Lung (tissue), 12 donors: ENCODE measurements around the gene MYO5C. TPM values are rescaled to one million over a fixed set of nuclear protein-coding genes. Genes with fewer than 3 reads are reported as not detected.

Experiments
- ATAC-seq: fragments of 200-7000 bp; cut with Tn5 transposase; one replicate; pipeline ENCODE4 v1.9.1; 2020; ENCODE audit warnings: moderate number of reproducible peaks; ENCODE audit not compliant: insufficient read depth, low FRiP score
- DNase-seq, 3 donors: peaks; one replicate each; pipeline ENCODE4 v3.0.0-alpha.2; 2013 to 2017
- H3K27ac ChIP-seq, 2 donors: one replicate each; pipeline ENCODE4 v1.5.1; 2013; ENCODE audit warnings: mild to moderate bottlenecking in 2 of 2, moderate library complexity in 2 of 2, control low read depth in 1 of 2, inconsistent platforms in 1 of 2, low read depth in 1 of 2, low read length in 1 of 2
- H3K27me3 ChIP-seq, 3 donors: one replicate each; pipeline ENCODE4 v1.5.1; 2013; ENCODE audit warnings: low read length in 2 of 3; ENCODE audit not compliant: control insufficient read depth in 3 of 3, insufficient read depth in 3 of 3
- H3K36me3 ChIP-seq, 4 donors: one replicate each; pipeline ENCODE4 v1.5.1; 2013; ENCODE audit warnings: low read length in 4 of 4, mild to moderate bottlenecking in 1 of 4, moderate library complexity in 1 of 4; ENCODE audit not compliant: control insufficient read depth in 4 of 4, insufficient read depth in 4 of 4
- H3K4me1 ChIP-seq, 5 donors: one replicate each; pipeline ENCODE4 v1.5.1; 2013; ENCODE audit warnings: low read length in 5 of 5, mild to moderate bottlenecking in 2 of 5, moderate library complexity in 1 of 5; ENCODE audit not compliant: control insufficient read depth in 5 of 5, insufficient read depth in 5 of 5
- H3K4me3 ChIP-seq: one replicate; pipeline ENCODE4 v1.5.1; 2013; ENCODE audit warnings: mild to moderate bottlenecking, control low read depth, moderate library complexity
- H3K9ac ChIP-seq, 2 donors: one replicate each; pipeline ENCODE4 v1.5.1; 2013; ENCODE audit warnings: low read length in 2 of 2, control low read depth in 1 of 2; ENCODE audit not compliant: insufficient read depth in 1 of 2
- H3K9me3 ChIP-seq, 4 donors: one replicate each; pipeline ENCODE4 v1.5.1; 2013; ENCODE audit warnings: low read length in 3 of 4, mild to moderate bottlenecking in 1 of 4, moderate library complexity in 1 of 4; ENCODE audit not compliant: control insufficient read depth in 4 of 4, insufficient read depth in 3 of 4
- WGBS, 2 donors: extraction: QIAGEN DNeasy Blood & Tissue Kit; methylation state at CpG; one replicate each; pipeline ENCODE4 v1.1.7; 2013; 5-methylcytosine and 5-hydroxymethylcytosine counted together
- polyA plus RNA-seq, 2 donors: library from polyadenylated mRNA; stranded (reverse); fragments of 200-250 nt; gene quantifications; one replicate each; pipeline ENCODE4 v1.2.1, GENCODE V29; 2013
- total RNA-seq, 2 donors: library from RNA; depleted of rRNA in 1 of 2; stranded (reverse); fragments of >200 nt in 1 of 2; gene quantifications; one replicate each; pipeline ENCODE4 v1.2.1, GENCODE V29; 2014 to 2021
- TF ChIP-seq, protein P1 (sequence below): IDR thresholded peaks from 2 replicates; pipeline ENCODE4 v1.5.1; 2012; ENCODE audit warnings: mild to moderate bottlenecking; ENCODE audit errors: control extremely low read depth, extremely low read depth
- donor health status: control.
- donor health status: control.
- donor health status: Bipolar disorder and iron deficiency.
- donor health status: healthy.
- donor health status: DM: yes; HTN: yes; CAD: no.

The MYO5C gene
- total and polyA plus RNA-seq, 4 donors = 11.1 to 70.1 (median 40.0) TPM

DNA sequence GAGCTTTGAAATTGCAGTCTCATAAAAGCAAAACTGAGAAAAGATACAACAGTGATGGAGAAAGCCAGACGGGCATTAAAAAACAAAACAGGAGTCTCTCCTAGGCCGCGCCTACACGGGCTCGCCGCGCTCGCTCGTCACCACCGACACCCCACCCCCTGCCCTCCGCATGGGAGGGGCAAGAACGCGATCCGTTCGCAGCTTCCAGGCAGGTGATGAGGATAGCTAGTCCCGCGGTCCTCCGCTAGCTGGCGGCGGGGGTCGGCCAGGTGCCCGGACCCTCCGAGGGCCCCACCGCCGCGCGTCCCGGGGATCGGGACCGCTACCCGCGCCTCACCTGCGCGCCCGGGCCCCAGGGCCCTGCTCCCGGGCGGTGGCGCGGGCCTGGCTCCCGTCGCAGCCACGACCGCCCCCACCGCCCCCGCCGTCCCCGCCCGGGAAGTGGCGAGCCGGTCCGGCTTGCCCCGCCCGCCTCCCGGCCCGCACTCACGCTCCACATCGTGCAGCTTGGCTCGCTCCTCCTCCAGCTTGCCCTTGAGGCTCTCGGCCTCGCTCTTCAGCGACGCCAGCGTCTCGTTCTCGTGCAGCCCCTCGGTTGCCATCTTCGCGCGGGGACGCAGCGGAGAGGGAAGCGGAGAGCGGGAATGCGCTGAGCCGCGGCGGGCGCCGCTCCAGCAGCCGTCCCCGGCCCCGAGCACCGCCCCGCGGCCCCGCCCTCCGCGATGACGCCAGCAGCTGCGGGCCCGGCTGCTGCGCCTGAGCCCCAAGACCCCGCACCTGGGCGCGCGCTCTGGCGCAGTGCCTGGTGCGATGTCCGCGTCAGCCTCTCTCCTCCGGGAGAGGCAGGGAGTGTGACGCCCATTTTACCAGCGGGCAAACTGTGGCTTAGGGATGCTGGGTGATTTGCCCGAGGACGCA is 116.1 kb downstream of the MYO5C start:
- H3K4me1 ChIP-seq = peaks cover 0 to 21% (median 6%) of the 10 kb centered on the region in 5 donors
- H3K4me3 ChIP-seq = peak overlapping the region; percentile 91
- peaks cover 0 to 9% (median 4%) of the 10 kb centered on the region in 3 donors for H3K27me3 ChIP-seq
- ATAC-seq = peak; percentile 91
- WGBS, 2 donors = 1% methylated on average over 77 to 105 of the region's 105 CpGs
- DNase-seq = peak; percentile 81 to 88 (median 84)
- TF ChIP-seq, protein P1, sequence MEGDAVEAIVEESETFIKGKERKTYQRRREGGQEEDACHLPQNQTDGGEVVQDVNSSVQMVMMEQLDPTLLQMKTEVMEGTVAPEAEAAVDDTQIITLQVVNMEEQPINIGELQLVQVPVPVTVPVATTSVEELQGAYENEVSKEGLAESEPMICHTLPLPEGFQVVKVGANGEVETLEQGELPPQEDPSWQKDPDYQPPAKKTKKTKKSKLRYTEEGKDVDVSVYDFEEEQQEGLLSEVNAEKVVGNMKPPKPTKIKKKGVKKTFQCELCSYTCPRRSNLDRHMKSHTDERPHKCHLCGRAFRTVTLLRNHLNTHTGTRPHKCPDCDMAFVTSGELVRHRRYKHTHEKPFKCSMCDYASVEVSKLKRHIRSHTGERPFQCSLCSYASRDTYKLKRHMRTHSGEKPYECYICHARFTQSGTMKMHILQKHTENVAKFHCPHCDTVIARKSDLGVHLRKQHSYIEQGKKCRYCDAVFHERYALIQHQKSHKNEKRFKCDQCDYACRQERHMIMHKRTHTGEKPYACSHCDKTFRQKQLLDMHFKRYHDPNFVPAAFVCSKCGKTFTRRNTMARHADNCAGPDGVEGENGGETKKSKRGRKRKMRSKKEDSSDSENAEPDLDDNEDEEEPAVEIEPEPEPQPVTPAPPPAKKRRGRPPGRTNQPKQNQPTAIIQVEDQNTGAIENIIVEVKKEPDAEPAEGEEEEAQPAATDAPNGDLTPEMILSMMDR = no peak
- no peaks in the 10 kb centered on the region for H3K36me3 ChIP-seq
- H3K9me3 ChIP-seq = no peaks in the 10 kb centered on the region
- peak overlapping the region; percentile 39 to 92 for H3K9ac ChIP-seq
- H3K27ac ChIP-seq = peak overlapping the region; percentile 30 to 94

GRCh38 chr15:52178765-52179164 is 116.8 kb downstream of the MYO5C start:
- Histone ChIP-seq H3K36me3 (no peaks in the 10 kb centered on the region), H3K27me3 (peaks cover 0 to 9% (median 4%) of the 10 kb centered on the region in 3 donors), H3K4me3 (peak overlapping the region; percentile 63), H3K4me1 (peaks cover 0 to 16% (median 6%) of the 10 kb centered on the region in 5 donors), H3K27ac (no peak overlapping the region), H3K9ac (peak overlapping the region in 1 of 2 donors; percentile 92), H3K9me3 (no peaks in the 10 kb centered on the region)
- TF ChIP-seq, protein P1 = no peak
- ATAC-seq (no peak), DNase-seq (peak in 2 of 3 donors; percentile 19 to 36)
- 25 to 30% methylated on average over 10 of the region's 10 CpGs for WGBS, 2 donors

DNA sequence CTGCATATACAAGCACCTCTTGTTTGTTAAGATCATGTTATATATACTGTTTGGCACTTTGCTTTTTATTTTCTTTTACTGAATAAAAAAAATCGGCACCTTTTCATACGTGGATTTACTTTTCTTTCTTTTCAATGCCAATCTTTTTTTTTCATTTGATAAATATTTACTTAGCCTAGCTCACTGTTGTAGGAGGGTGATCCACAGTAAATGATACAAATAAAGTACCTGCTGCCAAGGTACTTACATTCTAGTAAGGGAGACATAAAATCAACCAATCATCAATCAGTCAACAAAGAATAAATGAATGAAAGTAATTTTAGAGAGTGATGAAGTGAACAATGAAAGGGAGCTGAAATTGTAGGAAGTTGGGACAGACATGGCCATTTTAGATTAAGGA is 122.7 kb downstream of the MYO5C start:
- WGBS, 2 donors = 70 to 84% methylated on average over 2 of the region's 2 CpGs
- no peak for DNase-seq
- TF ChIP-seq, protein P1 = no peak
- Histone ChIP-seq H3K4me1 (no peaks in the 10 kb centered on the region), H3K27me3 (no peaks in the 10 kb centered on the region), H3K4me3 (no peak overlapping the region), H3K9ac (no peak overlapping the region), H3K9me3 (no peaks in the 10 kb centered on the region), H3K36me3 (no peaks in the 10 kb centered on the region), H3K27ac (no peak overlapping the region)
- ATAC-seq = no peak
